ENCODE measurements around the gene ENHO.

ENHO gene

GRCh38 chr9:34503406-34503805 lies 19.4 kb downstream of the ENHO start:
- Histone ChIP-seq H3K27ac (ENCODE audit: low read depth, low read length) (no peak overlapping the region), H3K4me1 (ENCODE audit: control insufficient read depth, low read length) (no peaks in the 10 kb centered on the region), H3K27me3 (ENCODE audit: control insufficient read depth, low read length) (peaks cover 2% of the 10 kb centered on the region; the same call in 1 of the 2 replicates), H3K9me2 (replicated peaks; ENCODE audit: control insufficient read depth, low read length) (no peaks in the 10 kb centered on the region), H3K4me2 (ENCODE audit: low read length) (no peak overlapping the region), H3F3A (ENCODE audit: control insufficient read depth, insufficient read depth) (no peaks in the 10 kb centered on the region), H4K20me1 (ENCODE audit: control insufficient read depth, insufficient read depth, low read depth, low read length) (no peaks in the 10 kb centered on the region), H3K9me3 (ENCODE audit: control insufficient read depth, insufficient read depth, low read length) (no peaks in the 10 kb centered on the region), H3K79me2 (ENCODE audit: control insufficient read depth, low read length) (no peaks in the 10 kb centered on the region), H3K36me3 (ENCODE audit: control insufficient read depth, low read length) (no peaks in the 10 kb centered on the region), H3K4me3 (ENCODE audit: low read length) (no peak overlapping the region)
- TF ChIP-seq EZH2phosphoT487 (IDR thresholded peaks at IDR 0.05; ENCODE audit: borderline replicate concordance, low read length) = no peak
- no peak for TF ChIP-seq CTCF (IDR thresholded peaks at IDR 0.05; ENCODE audit: low read depth, low read length, poor library complexity, severe bottlenecking)

GRCh38 chr9:34502891-34503290 lies 19.9 kb downstream of the ENHO start:
- Histone ChIP-seq H3K27ac (ENCODE audit: low read depth, low read length) (no peak overlapping the region), H3K9me3 (ENCODE audit: control insufficient read depth, insufficient read depth, low read length) (no peaks in the 10 kb centered on the region), H3K4me1 (ENCODE audit: control insufficient read depth, low read length) (no peaks in the 10 kb centered on the region), H3K9me2 (replicated peaks; ENCODE audit: control insufficient read depth, low read length) (no peaks in the 10 kb centered on the region), H4K20me1 (ENCODE audit: control insufficient read depth, insufficient read depth, low read depth, low read length) (no peaks in the 10 kb centered on the region), H3K79me2 (ENCODE audit: control insufficient read depth, low read length) (no peaks in the 10 kb centered on the region), H3K4me2 (ENCODE audit: low read length) (no peak overlapping the region), H3K4me3 (ENCODE audit: low read length) (no peak overlapping the region), H3F3A (ENCODE audit: control insufficient read depth, insufficient read depth) (no peaks in the 10 kb centered on the region), H3K36me3 (ENCODE audit: control insufficient read depth, low read length) (no peaks in the 10 kb centered on the region), H3K27me3 (ENCODE audit: control insufficient read depth, low read length) (peaks cover 2% of the 10 kb centered on the region; the same call in 1 of the 2 replicates)
- TF ChIP-seq CTCF (IDR thresholded peaks at IDR 0.05; ENCODE audit: low read depth, low read length, poor library complexity, severe bottlenecking) (no peak), EZH2phosphoT487 (IDR thresholded peaks at IDR 0.05; ENCODE audit: borderline replicate concordance, low read length) (no peak)

GRCh38 chr9:34502471-34502870 lies 20.3 kb downstream of the ENHO start:
- Histone ChIP-seq H3K4me1 (ENCODE audit: control insufficient read depth, low read length) (no peaks in the 10 kb centered on the region), H3K27ac (ENCODE audit: low read depth, low read length) (no peak overlapping the region), H3F3A (ENCODE audit: control insufficient read depth, insufficient read depth) (no peaks in the 10 kb centered on the region), H4K20me1 (ENCODE audit: control insufficient read depth, insufficient read depth, low read depth, low read length) (no peaks in the 10 kb centered on the region), H3K9me2 (replicated peaks; ENCODE audit: control insufficient read depth, low read length) (no peaks in the 10 kb centered on the region), H3K4me2 (ENCODE audit: low read length) (no peak overlapping the region), H3K4me3 (ENCODE audit: low read length) (no peak overlapping the region), H3K79me2 (ENCODE audit: control insufficient read depth, low read length) (no peaks in the 10 kb centered on the region), H3K27me3 (ENCODE audit: control insufficient read depth, low read length) (peaks cover 2% of the 10 kb centered on the region; the same call in 1 of the 2 replicates), H3K9me3 (ENCODE audit: control insufficient read depth, insufficient read depth, low read length) (no peaks in the 10 kb centered on the region), H3K36me3 (ENCODE audit: control insufficient read depth, low read length) (no peaks in the 10 kb centered on the region)
- no peak for TF ChIP-seq CTCF (IDR thresholded peaks at IDR 0.05; ENCODE audit: low read depth, low read length, poor library complexity, severe bottlenecking)

Data from DOHH2 (cell line).